ENCODE measurements around the gene WSCD1. TPM values are rescaled to one million over a fixed set of nuclear protein-coding genes. Genes with fewer than 3 reads are reported as not detected.

Gene WSCD1
- polyA plus RNA-seq, 1 donor from 2014 or later = 9.5 TPM

DNA sequence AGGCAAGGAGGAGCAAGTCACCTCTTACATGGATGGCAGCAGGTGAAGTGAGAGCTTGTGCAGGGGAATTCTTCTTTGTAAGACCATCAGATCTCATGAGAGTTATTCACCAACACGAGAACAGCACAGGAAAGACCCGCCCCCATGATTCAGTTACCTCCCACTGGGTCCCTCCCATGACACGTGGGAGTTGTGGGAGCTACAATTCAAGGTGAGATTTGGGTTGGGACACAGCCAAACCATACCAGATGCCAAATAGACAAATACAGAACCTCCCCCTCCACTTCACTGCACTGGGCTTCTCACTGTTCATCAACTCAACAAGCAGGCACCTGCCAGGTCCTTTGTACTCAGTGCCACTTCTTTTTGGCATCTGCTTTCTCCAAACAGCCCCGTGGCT is 100.2 kb downstream of the WSCD1 start:
- no peak overlapping the region for H2AFZ ChIP-seq (ENCODE audit: low read depth, low read length)
- H3K79me2 ChIP-seq (replicated peaks; ENCODE audit: insufficient read depth, low read length) = no peaks in the 10 kb centered on the region
- no peak overlapping the region for H3K4me2 ChIP-seq (ENCODE audit: low read length)
- H3K9ac ChIP-seq (ENCODE audit: low read length) = no peak overlapping the region
- H3K9me3 ChIP-seq (ENCODE audit: low read length) = no peaks in the 10 kb centered on the region
- no peaks in the 10 kb centered on the region for H4K20me1 ChIP-seq (ENCODE audit: insufficient read depth)
- no peaks in the 10 kb centered on the region for H3K9me2 ChIP-seq (ENCODE audit: insufficient read depth, low read length)
- H3K4me3 ChIP-seq (ENCODE audit: low read length) = no peak overlapping the region
- TF ChIP-seq SMC3 (conservative IDR thresholded peaks at IDR 0.05; ENCODE audit: poor library complexity) (no peak), CTCF (IDR thresholded peaks at IDR 0.05; ENCODE audit: poor library complexity, severe bottlenecking) (no peak), REST (IDR thresholded peaks at IDR 0.05; ENCODE audit: borderline replicate concordance) (no peak), MXI1 (conservative IDR thresholded peaks at IDR 0.05; ENCODE audit: poor library complexity, severe bottlenecking) (no peak), POLR2AphosphoS5 (IDR thresholded peaks at IDR 0.05) (no peak), EZH2 (IDR thresholded peaks at IDR 0.05; ENCODE audit: borderline replicate concordance, insufficient read depth, low read length, poor library complexity, severe bottlenecking) (no peak), RAD21 (conservative IDR thresholded peaks at IDR 0.05) (no peak), TAF1 (IDR thresholded peaks at IDR 0.05; ENCODE audit: low read depth) (no peak), EP300 (conservative IDR thresholded peaks at IDR 0.05; ENCODE audit: poor library complexity, severe bottlenecking) (no peak)
- H3K27me3 ChIP-seq (ENCODE audit: insufficient read depth, low read depth, low read length) = no peaks in the 10 kb centered on the region
- no peaks in the 10 kb centered on the region for H3F3A ChIP-seq (ENCODE audit: insufficient read depth, low read length, poor library complexity, severe bottlenecking)
- no peaks in the 10 kb centered on the region for H3K36me3 ChIP-seq (ENCODE audit: insufficient read depth, low read length)
- H3K27ac ChIP-seq (ENCODE audit: low read length) = no peak overlapping the region

- Histone ChIP-seq H4K20me1 (ENCODE audit: insufficient read depth) (no peaks in the 10 kb centered on the region), H3F3A (ENCODE audit: insufficient read depth, low read length, poor library complexity, severe bottlenecking) (no peaks in the 10 kb centered on the region), H3K9me2 (ENCODE audit: insufficient read depth, low read length) (no peaks in the 10 kb centered on the region), H3K4me2 (ENCODE audit: low read length) (no peak overlapping the region), H3K9me3 (ENCODE audit: low read length) (no peaks in the 10 kb centered on the region), H3K27ac (ENCODE audit: low read length) (no peak overlapping the region), H3K36me3 (ENCODE audit: insufficient read depth, low read length) (no peaks in the 10 kb centered on the region), H2AFZ (ENCODE audit: low read depth, low read length) (no peak overlapping the region), H3K4me3 (ENCODE audit: low read length) (no peak overlapping the region), H3K9ac (ENCODE audit: low read length) (no peak overlapping the region), H3K27me3 (ENCODE audit: insufficient read depth, low read depth, low read length) (no peaks in the 10 kb centered on the region), H3K79me2 (replicated peaks; ENCODE audit: insufficient read depth, low read length) (no peaks in the 10 kb centered on the region)
- TF ChIP-seq SMC3 (conservative IDR thresholded peaks at IDR 0.05; ENCODE audit: poor library complexity) (no peak), TAF1 (IDR thresholded peaks at IDR 0.05; ENCODE audit: low read depth) (no peak), EZH2 (IDR thresholded peaks at IDR 0.05; ENCODE audit: borderline replicate concordance, insufficient read depth, low read length, poor library complexity, severe bottlenecking) (no peak), EP300 (conservative IDR thresholded peaks at IDR 0.05; ENCODE audit: poor library complexity, severe bottlenecking) (no peak), POLR2AphosphoS5 (IDR thresholded peaks at IDR 0.05) (no peak), MXI1 (conservative IDR thresholded peaks at IDR 0.05; ENCODE audit: poor library complexity, severe bottlenecking) (no peak), RAD21 (conservative IDR thresholded peaks at IDR 0.05) (no peak), CTCF (IDR thresholded peaks at IDR 0.05; ENCODE audit: poor library complexity, severe bottlenecking) (no peak), REST (IDR thresholded peaks at IDR 0.05; ENCODE audit: borderline replicate concordance) (no peak)
Measured at GRCh38 chr17:6172642-6173330, 102.6 kb downstream of the WSCD1 start.

All from neural cell (in vitro differentiated cells).